ENCODE results near the gene TNNT3.

DNA sequence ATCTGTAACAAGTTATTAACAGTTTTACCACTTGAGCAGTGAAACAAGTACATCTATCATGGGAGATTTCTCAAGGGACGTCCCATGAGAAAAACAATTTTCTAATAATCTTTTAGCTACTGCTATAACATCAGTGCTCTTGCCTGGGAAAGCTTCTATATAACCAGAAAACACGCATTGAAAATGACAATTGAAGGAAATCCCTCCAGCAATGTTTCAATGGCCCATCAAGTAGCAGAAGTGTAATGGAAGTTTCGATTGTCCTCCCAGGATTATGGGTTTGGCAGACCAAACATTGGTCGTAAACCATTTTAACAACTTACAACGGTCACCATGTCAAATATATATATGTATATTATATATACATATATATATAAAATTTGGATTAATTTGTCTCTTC lies 19.8 kb upstream of the TNNT3 start:
- TF ChIP-seq CTCF (IDR thresholded peaks at IDR 0.05) (no peak), POLR2A (IDR thresholded peaks at IDR 0.05) (no peak)

Measured in testis (tissue), 2 donors.